Measurements from ENCODE around the gene VWC2L. TPM values are rescaled to one million over a fixed set of nuclear protein-coding genes. Genes with fewer than 3 reads are reported as not detected.

VWC2L gene
- total RNA-seq, 4 donors from 2014 or later: 0.32 TPM; not detected in 3

- no peaks in the 10 kb centered on the region for H3K4me1 ChIP-seq
- no peak overlapping the region for H3K4me3 ChIP-seq
- H3K36me3 ChIP-seq: no peaks in the 10 kb centered on the region
- DNase-seq: no peak
- intact Hi-C loops (cut with DNase I; ENCODE audit: low total_unique reads): no loop called here
- no peaks in the 10 kb centered on the region for H3K9me3 ChIP-seq
- H3K27ac ChIP-seq: no peak overlapping the region
- in situ Hi-C loops (cut with MboI; ENCODE audit: low pct_ligation_motif_present in 1 of 4, low pct_unique_long_range_greater_than_20kb in 1 of 4, low sequenced_read_pairs in 3 of 4): no loop called here
- H3K27me3 ChIP-seq: no peaks in the 10 kb centered on the region
- WGBS, 2 donors (ENCODE audit: low coverage in 1 of 2): 72 to 83% methylated on average over 2 of the region's 2 CpGs
- TF ChIP-seq POLR2A (IDR thresholded peaks at IDR 0.05) (no peak), POLR2AphosphoS5 (IDR thresholded peaks at IDR 0.05) (no peak), CTCF (IDR thresholded peaks at IDR 0.05) (no peak), EP300 (IDR thresholded peaks at IDR 0.05; ENCODE audit: low read depth) (no peak)
Observed at GRCh38 chr2:214492608-214493007, 81.8 kb downstream of the VWC2L start.

GRCh38 chr2:214497489-214497888, 86.6 kb downstream of the VWC2L start:
- DNase-seq: no peak
- H3K27ac ChIP-seq: no peak overlapping the region
- no peaks in the 10 kb centered on the region for H3K27me3 ChIP-seq
- whole genome bisulfite sequencing, 2 donors (ENCODE audit: low coverage in 1 of 2): 57 to 67% methylated on average over 3 of the region's 3 CpGs
- no peaks in the 10 kb centered on the region for H3K36me3 ChIP-seq
- in situ Hi-C loops (cut with MboI; ENCODE audit: low pct_ligation_motif_present in 1 of 4, low pct_unique_long_range_greater_than_20kb in 1 of 4, low sequenced_read_pairs in 3 of 4): no loop called here
- intact Hi-C loops (cut with DNase I; ENCODE audit: low total_unique reads): no loop called here
- TF ChIP-seq POLR2A (IDR thresholded peaks at IDR 0.05) (no peak), CTCF (IDR thresholded peaks at IDR 0.05) (no peak), POLR2AphosphoS5 (IDR thresholded peaks at IDR 0.05) (no peak), EP300 (IDR thresholded peaks at IDR 0.05; ENCODE audit: low read depth) (no peak)
- no peaks in the 10 kb centered on the region for H3K9me3 ChIP-seq
- no peaks in the 10 kb centered on the region for H3K4me1 ChIP-seq
- no peak overlapping the region for H3K4me3 ChIP-seq

GRCh38 chr2:214503568-214503967, 92.7 kb downstream of the VWC2L start:
- H3K9me3 ChIP-seq: no peaks in the 10 kb centered on the region
- 40 to 75% methylated on average over 1 of the region's 1 CpG for WGBS, 2 donors (ENCODE audit: low coverage in 1 of 2)
- in situ Hi-C loops (cut with MboI; ENCODE audit: low pct_ligation_motif_present in 1 of 4, low pct_unique_long_range_greater_than_20kb in 1 of 4, low sequenced_read_pairs in 3 of 4): no loop called here

GRCh38 chr2:214504599-214505376, 93.9 kb downstream of the VWC2L start:
- Histone ChIP-seq H3K27ac (no peak overlapping the region), H3K4me3 (no peak overlapping the region), H3K4me1 (no peaks in the 10 kb centered on the region), H3K9me3 (no peaks in the 10 kb centered on the region), H3K36me3 (no peaks in the 10 kb centered on the region), H3K27me3 (no peaks in the 10 kb centered on the region)
- TF ChIP-seq CTCF (IDR thresholded peaks at IDR 0.05): no peak
- TF ChIP-seq EP300 (IDR thresholded peaks at IDR 0.05; ENCODE audit: low read depth): no peak
- TF ChIP-seq POLR2AphosphoS5 (IDR thresholded peaks at IDR 0.05): no peak
- no peak for TF ChIP-seq POLR2A (IDR thresholded peaks at IDR 0.05)
- WGBS, 2 donors (ENCODE audit: low coverage in 1 of 2): 68 to 74% methylated on average over 7 to 8 of the region's 8 CpGs
- intact Hi-C loops (cut with DNase I; ENCODE audit: low total_unique reads) (no loop called here), in situ Hi-C loops (cut with MboI; ENCODE audit: low pct_ligation_motif_present in 1 of 4, low pct_unique_long_range_greater_than_20kb in 1 of 4, low sequenced_read_pairs in 3 of 4) (no loop called here)
- DNase-seq: no peak

More at GRCh38 chr2:214503568-214503967, 92.7 kb downstream of the VWC2L start:
- no peak overlapping the region for H3K27ac ChIP-seq
- intact Hi-C loops (cut with DNase I; ENCODE audit: low total_unique reads): no loop called here
- DNase-seq: no peak
- TF ChIP-seq POLR2AphosphoS5 (IDR thresholded peaks at IDR 0.05): no peak
- TF ChIP-seq POLR2A (IDR thresholded peaks at IDR 0.05): no peak
- TF ChIP-seq EP300 (IDR thresholded peaks at IDR 0.05; ENCODE audit: low read depth): no peak
- no peak for TF ChIP-seq CTCF (IDR thresholded peaks at IDR 0.05)
- no peaks in the 10 kb centered on the region for H3K4me1 ChIP-seq
- H3K27me3 ChIP-seq: no peaks in the 10 kb centered on the region
- no peak overlapping the region for H3K4me3 ChIP-seq
- H3K36me3 ChIP-seq: no peaks in the 10 kb centered on the region

Measured in transverse colon (tissue), 4 donors.